Measurements from ENCODE around the gene SPATA2L.

- TF ChIP-seq, protein P1, sequence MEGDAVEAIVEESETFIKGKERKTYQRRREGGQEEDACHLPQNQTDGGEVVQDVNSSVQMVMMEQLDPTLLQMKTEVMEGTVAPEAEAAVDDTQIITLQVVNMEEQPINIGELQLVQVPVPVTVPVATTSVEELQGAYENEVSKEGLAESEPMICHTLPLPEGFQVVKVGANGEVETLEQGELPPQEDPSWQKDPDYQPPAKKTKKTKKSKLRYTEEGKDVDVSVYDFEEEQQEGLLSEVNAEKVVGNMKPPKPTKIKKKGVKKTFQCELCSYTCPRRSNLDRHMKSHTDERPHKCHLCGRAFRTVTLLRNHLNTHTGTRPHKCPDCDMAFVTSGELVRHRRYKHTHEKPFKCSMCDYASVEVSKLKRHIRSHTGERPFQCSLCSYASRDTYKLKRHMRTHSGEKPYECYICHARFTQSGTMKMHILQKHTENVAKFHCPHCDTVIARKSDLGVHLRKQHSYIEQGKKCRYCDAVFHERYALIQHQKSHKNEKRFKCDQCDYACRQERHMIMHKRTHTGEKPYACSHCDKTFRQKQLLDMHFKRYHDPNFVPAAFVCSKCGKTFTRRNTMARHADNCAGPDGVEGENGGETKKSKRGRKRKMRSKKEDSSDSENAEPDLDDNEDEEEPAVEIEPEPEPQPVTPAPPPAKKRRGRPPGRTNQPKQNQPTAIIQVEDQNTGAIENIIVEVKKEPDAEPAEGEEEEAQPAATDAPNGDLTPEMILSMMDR (IDR thresholded peaks at IDR 0.05) = no peak
- TF ChIP-seq POLR2A (IDR thresholded peaks at IDR 0.05) = no peak
Measured at GRCh38 chr16:89689142-89689541, 12.4 kb downstream of the SPATA2L start.

All from stomach (tissue), 4 donors.